ENCODE measurements around the gene CHP2.
"Not testable (repeated sequence)": the region's sequence is repeated elsewhere in the genome, so short reads cannot be mapped to it uniquely, and the experiment has no call there.

Gene CHP2

DNA sequence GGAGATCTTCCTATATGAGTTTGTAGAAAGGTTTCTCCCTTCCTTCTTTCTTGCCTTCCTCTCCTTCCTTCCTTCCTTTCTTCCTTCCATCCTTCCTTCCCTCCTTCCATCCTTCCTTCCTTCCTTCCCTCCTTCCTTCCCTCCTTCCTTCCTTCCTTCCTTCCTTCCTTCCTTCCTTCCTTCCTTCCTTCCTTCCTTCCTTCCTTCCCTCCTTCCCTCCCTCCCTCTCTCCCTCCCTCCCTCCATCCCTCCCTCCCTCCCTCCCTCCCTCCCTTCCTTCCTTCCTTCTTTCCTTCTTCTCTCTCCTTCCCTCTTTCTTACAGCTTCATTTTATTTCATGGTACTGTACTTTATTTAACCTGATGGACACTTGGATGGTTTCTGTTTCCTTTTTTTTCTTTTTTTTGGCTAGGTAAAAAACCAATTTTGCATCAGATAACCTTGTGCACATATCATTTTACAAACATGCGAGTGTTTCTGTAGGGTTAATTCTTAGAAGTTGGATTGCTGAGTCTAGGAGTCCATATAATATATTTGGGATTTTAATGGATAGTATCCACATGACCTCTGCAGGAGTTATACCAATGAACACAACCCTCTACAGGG is 17.3 kb upstream of the CHP2 start:
- not testable (repeated sequence) for H3K4me3 ChIP-seq (ENCODE audit: low read length in 2 of 2); H3K27ac ChIP-seq (replicated peaks; ENCODE audit: low read length); H3K4me1 ChIP-seq (ENCODE audit: control insufficient read depth in 2 of 2, insufficient read depth in 1 of 2, low read depth in 1 of 2, low read length in 2 of 2); H4K91ac ChIP-seq (ENCODE audit: low read depth, low read length, poor library complexity); H3K4ac ChIP-seq (ENCODE audit: low read length); DNase-seq (ENCODE audit: low spot score); H3K79me1 ChIP-seq (ENCODE audit: low read depth, low read length); H3K27me3 ChIP-seq (ENCODE audit: control insufficient read depth in 3 of 3, insufficient read depth in 3 of 3, low read depth in 1 of 3, low read length in 3 of 3); H2BK15ac ChIP-seq (ENCODE audit: low read length); H2BK120ac ChIP-seq (ENCODE audit: low read depth, low read length); H3K23ac ChIP-seq (ENCODE audit: low read depth, low read length, poor library complexity); H2BK5ac ChIP-seq (ENCODE audit: low read length); H4K8ac ChIP-seq (ENCODE audit: low read depth, low read length); H3K9me3 ChIP-seq (replicated peaks in 1 of 2; ENCODE audit: control insufficient read depth in 2 of 2, insufficient read depth in 1 of 2, low read depth in 1 of 2, low read length in 2 of 2); H3K36me3 ChIP-seq (replicated peaks in 1 of 2; ENCODE audit: control insufficient read depth in 2 of 2, insufficient read depth in 2 of 2, low read length in 2 of 2); H2AFZ ChIP-seq (ENCODE audit: low read length); H3K9ac ChIP-seq (ENCODE audit: low read depth, low read length, poor library complexity); H3K18ac ChIP-seq (ENCODE audit: low read length); H2BK12ac ChIP-seq (ENCODE audit: low read length); H3K14ac ChIP-seq (ENCODE audit: low read length); H3K4me2 ChIP-seq (ENCODE audit: insufficient read depth, low read length, poor library complexity, severe bottlenecking); H2AK5ac ChIP-seq (ENCODE audit: low read depth, low read length)
- WGBS, 2 donors (ENCODE audit: extremely low coverage in 2 of 2, insufficient read length in 2 of 2, insufficient replicate concordance in 1 of 2) = no CpG with 5 or more reads among the region's 1 CpG

DNA sequence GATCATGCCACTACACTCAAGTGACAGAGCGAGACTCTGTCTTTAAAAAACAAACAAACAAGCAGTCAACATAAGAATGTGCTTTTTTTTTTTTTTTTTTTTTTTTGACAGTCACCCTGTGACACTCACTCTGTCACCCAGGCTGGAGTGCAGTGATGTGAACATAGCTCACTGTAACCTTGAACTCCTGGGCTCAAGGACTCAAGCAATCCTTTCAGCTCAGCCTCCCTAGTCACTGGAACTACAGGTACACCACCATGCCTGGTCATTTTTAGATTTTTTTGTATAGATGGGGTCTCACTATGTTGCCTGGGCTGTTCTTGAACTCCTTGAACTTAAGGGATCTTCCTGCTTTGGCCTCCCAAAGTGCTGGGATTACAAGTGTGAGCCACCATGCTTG is 15.3 kb upstream of the CHP2 start:
- Histone ChIP-seq H3K9ac (ENCODE audit: low read depth, low read length, poor library complexity) (no peak overlapping the region), H3K18ac (ENCODE audit: low read length) (no peak overlapping the region), H3K4me1 (ENCODE audit: control insufficient read depth in 2 of 2, insufficient read depth in 1 of 2, low read depth in 1 of 2, low read length in 2 of 2) (no peaks in the 10 kb centered on the region), H3K4me2 (ENCODE audit: insufficient read depth, low read length, poor library complexity, severe bottlenecking) (no peak overlapping the region), H2BK5ac (ENCODE audit: low read length) (no peak overlapping the region), H3K4ac (ENCODE audit: low read length) (no peak overlapping the region), H2BK15ac (ENCODE audit: low read length) (no peak overlapping the region), H3K4me3 (ENCODE audit: low read length in 2 of 2) (no peak overlapping the region), H4K91ac (ENCODE audit: low read depth, low read length, poor library complexity) (no peak overlapping the region), H3K79me1 (ENCODE audit: low read depth, low read length) (no peaks in the 10 kb centered on the region), H4K8ac (ENCODE audit: low read depth, low read length) (no peak overlapping the region), H3K27me3 (ENCODE audit: control insufficient read depth in 3 of 3, insufficient read depth in 3 of 3, low read depth in 1 of 3, low read length in 3 of 3) (peaks cover 0 to 3% (median 0%) of the 10 kb centered on the region in 3 experiments), H2AFZ (ENCODE audit: low read length) (no peak overlapping the region), H2BK120ac (ENCODE audit: low read depth, low read length) (no peak overlapping the region), H2AK5ac (ENCODE audit: low read depth, low read length) (no peak overlapping the region), H2BK12ac (ENCODE audit: low read length) (no peak overlapping the region), H3K27ac (replicated peaks; ENCODE audit: low read length) (no peak overlapping the region), H3K14ac (ENCODE audit: low read length) (no peak overlapping the region), H3K23ac (ENCODE audit: low read depth, low read length, poor library complexity) (no peak overlapping the region), H3K9me3 (replicated peaks in 1 of 2; ENCODE audit: control insufficient read depth in 2 of 2, insufficient read depth in 1 of 2, low read depth in 1 of 2, low read length in 2 of 2) (no peaks in the 10 kb centered on the region), H3K36me3 (replicated peaks in 1 of 2; ENCODE audit: control insufficient read depth in 2 of 2, insufficient read depth in 2 of 2, low read length in 2 of 2) (no peaks in the 10 kb centered on the region)
- WGBS, 2 donors (ENCODE audit: extremely low coverage in 2 of 2, insufficient read length in 2 of 2, insufficient replicate concordance in 1 of 2) = no CpG with 5 or more reads among the region's 1 CpG
- DNase-seq (ENCODE audit: low spot score) = no peak

DNA sequence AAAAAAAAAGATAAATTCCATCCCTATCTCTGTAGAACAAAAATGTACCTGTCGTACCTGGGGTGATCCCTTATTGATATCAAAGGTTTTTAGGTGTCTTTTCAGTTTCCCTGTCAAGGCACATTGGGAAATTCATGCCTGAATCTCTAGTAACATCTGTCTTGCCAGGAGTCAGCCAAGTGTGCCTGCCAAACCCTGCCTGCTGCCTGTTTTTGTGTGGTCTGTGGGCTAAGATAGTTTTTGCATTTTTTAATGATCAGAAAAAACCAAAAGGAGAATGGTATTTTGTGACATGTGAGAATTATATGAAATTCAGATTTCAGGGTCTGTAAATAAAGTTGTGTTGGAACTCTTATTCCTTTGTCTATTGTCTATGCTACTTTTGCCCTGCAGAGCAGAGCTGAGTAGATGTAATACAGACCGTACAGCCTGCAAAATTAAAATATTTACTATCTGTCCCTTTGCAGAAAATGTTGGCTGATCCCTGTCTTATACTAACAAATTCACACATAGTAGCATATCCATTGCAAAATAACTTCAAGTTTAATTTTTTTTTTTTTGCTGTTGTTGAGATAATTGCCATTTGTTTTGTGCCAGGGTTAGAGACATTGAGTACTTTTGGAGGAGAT is 13.0 kb upstream of the CHP2 start:
- H3K9me3 ChIP-seq (replicated peaks in 1 of 2; ENCODE audit: control insufficient read depth in 2 of 2, insufficient read depth in 1 of 2, low read depth in 1 of 2, low read length in 2 of 2) = no peaks in the 10 kb centered on the region
- no peak overlapping the region for H2AK5ac ChIP-seq (ENCODE audit: low read depth, low read length)
- H4K91ac ChIP-seq (ENCODE audit: low read depth, low read length, poor library complexity) = no peak overlapping the region
- H3K27me3 ChIP-seq (ENCODE audit: control insufficient read depth in 3 of 3, insufficient read depth in 3 of 3, low read depth in 1 of 3, low read length in 3 of 3) = peaks cover 0 to 3% (median 0%) of the 10 kb centered on the region in 3 experiments
- H2BK5ac ChIP-seq (ENCODE audit: low read length) = no peak overlapping the region
- no peak overlapping the region for H3K27ac ChIP-seq (replicated peaks; ENCODE audit: low read length)
- no peak for DNase-seq (ENCODE audit: low spot score)
- no peaks in the 10 kb centered on the region for H3K36me3 ChIP-seq (replicated peaks in 1 of 2; ENCODE audit: control insufficient read depth in 2 of 2, insufficient read depth in 2 of 2, low read length in 2 of 2)
- H3K14ac ChIP-seq (ENCODE audit: low read length) = no peak overlapping the region
- no peak overlapping the region for H2AFZ ChIP-seq (ENCODE audit: low read length)
- H3K4me3 ChIP-seq (ENCODE audit: low read length in 2 of 2) = no peak overlapping the region
- H3K4ac ChIP-seq (ENCODE audit: low read length) = no peak overlapping the region
- no peak overlapping the region for H3K4me2 ChIP-seq (ENCODE audit: insufficient read depth, low read length, poor library complexity, severe bottlenecking)
- no CpG with 5 or more reads among the region's 2 CpGs for WGBS, 2 donors (ENCODE audit: extremely low coverage in 2 of 2, insufficient read length in 2 of 2, insufficient replicate concordance in 1 of 2)
- H3K23ac ChIP-seq (ENCODE audit: low read depth, low read length, poor library complexity) = no peak overlapping the region
- no peaks in the 10 kb centered on the region for H3K4me1 ChIP-seq (ENCODE audit: control insufficient read depth in 2 of 2, insufficient read depth in 1 of 2, low read depth in 1 of 2, low read length in 2 of 2)
- no peak overlapping the region for H4K8ac ChIP-seq (ENCODE audit: low read depth, low read length)
- no peak overlapping the region for H2BK120ac ChIP-seq (ENCODE audit: low read depth, low read length)
- H3K9ac ChIP-seq (ENCODE audit: low read depth, low read length, poor library complexity) = no peak overlapping the region
- no peaks in the 10 kb centered on the region for H3K79me1 ChIP-seq (ENCODE audit: low read depth, low read length)
- H3K18ac ChIP-seq (ENCODE audit: low read length) = no peak overlapping the region
- no peak overlapping the region for H2BK15ac ChIP-seq (ENCODE audit: low read length)
- H2BK12ac ChIP-seq (ENCODE audit: low read length) = no peak overlapping the region

DNA sequence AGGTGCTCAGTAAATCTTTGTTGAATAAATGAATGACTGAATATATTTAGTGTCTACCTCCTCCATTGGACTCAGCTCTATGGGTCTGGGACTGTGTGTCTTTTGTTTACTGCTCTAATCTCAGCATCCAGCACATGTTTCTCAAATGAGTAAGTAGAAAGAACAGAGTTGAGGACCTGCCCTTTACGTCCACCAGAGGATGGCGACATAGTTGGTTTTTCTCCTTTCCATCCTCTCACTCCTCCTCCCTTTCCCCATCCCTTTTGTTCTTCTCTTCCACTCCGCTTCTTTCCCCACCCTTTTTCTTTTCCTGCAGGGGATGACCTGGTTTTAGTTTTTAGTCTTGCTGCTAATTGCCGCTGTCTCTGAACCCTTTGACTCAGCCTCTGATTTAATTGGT is 12.1 kb upstream of the CHP2 start:
- Histone ChIP-seq H3K27me3 (ENCODE audit: control insufficient read depth in 3 of 3, insufficient read depth in 3 of 3, low read depth in 1 of 3, low read length in 3 of 3) (peaks cover 0 to 3% (median 0%) of the 10 kb centered on the region in 3 experiments), H2AFZ (ENCODE audit: low read length) (no peak overlapping the region), H3K4ac (ENCODE audit: low read length) (no peak overlapping the region), H3K14ac (ENCODE audit: low read length) (no peak overlapping the region), H3K4me1 (ENCODE audit: control insufficient read depth in 2 of 2, insufficient read depth in 1 of 2, low read depth in 1 of 2, low read length in 2 of 2) (no peaks in the 10 kb centered on the region), H3K9me3 (replicated peaks in 1 of 2; ENCODE audit: control insufficient read depth in 2 of 2, insufficient read depth in 1 of 2, low read depth in 1 of 2, low read length in 2 of 2) (no peaks in the 10 kb centered on the region), H4K91ac (ENCODE audit: low read depth, low read length, poor library complexity) (no peak overlapping the region), H2BK15ac (ENCODE audit: low read length) (no peak overlapping the region), H3K27ac (replicated peaks; ENCODE audit: low read length) (no peak overlapping the region), H2BK5ac (ENCODE audit: low read length) (no peak overlapping the region), H3K9ac (ENCODE audit: low read depth, low read length, poor library complexity) (no peak overlapping the region), H3K23ac (ENCODE audit: low read depth, low read length, poor library complexity) (no peak overlapping the region), H3K36me3 (replicated peaks in 1 of 2; ENCODE audit: control insufficient read depth in 2 of 2, insufficient read depth in 2 of 2, low read length in 2 of 2) (no peaks in the 10 kb centered on the region), H4K8ac (ENCODE audit: low read depth, low read length) (no peak overlapping the region), H2BK120ac (ENCODE audit: low read depth, low read length) (no peak overlapping the region), H3K4me3 (ENCODE audit: low read length in 2 of 2) (no peak overlapping the region), H2BK12ac (ENCODE audit: low read length) (no peak overlapping the region), H3K79me1 (ENCODE audit: low read depth, low read length) (no peaks in the 10 kb centered on the region), H3K4me2 (ENCODE audit: insufficient read depth, low read length, poor library complexity, severe bottlenecking) (no peak overlapping the region), H2AK5ac (ENCODE audit: low read depth, low read length) (no peak overlapping the region), H3K18ac (ENCODE audit: low read length) (no peak overlapping the region)
- WGBS, 2 donors (ENCODE audit: extremely low coverage in 2 of 2, insufficient read length in 2 of 2, insufficient replicate concordance in 1 of 2) = 100% methylated on average over 1 of the region's 4 CpGs; no CpG with 5 or more reads in 1 of the 2 donors
- DNase-seq (ENCODE audit: low spot score) = no peak
